HEK293T (cell line): ENCODE results near the gene MREG.

Experiments used
- ARNT ChIP-seq: fragments of 450-650 bp; IDR thresholded peaks from 2 replicates; pipeline ENCODE4 v1.6.1; 2017; ENCODE audit warnings: mild to moderate bottlenecking
- BHLHE40 ChIP-seq: fragments of 450-650 bp; IDR thresholded peaks from 2 replicates; pipeline ENCODE4 v1.6.1; 2016; ENCODE audit warnings: mild to moderate bottlenecking, moderate library complexity, borderline replicate concordance
- FOXA1 ChIP-seq: fragments of 450-650 bp; IDR thresholded peaks from 2 replicates; pipeline ENCODE4 v1.6.1; 2016; ENCODE audit warnings: mild to moderate bottlenecking
- FOXM1 ChIP-seq: fragments of 450-650 bp; IDR thresholded peaks from 2 replicates; pipeline ENCODE4 v1.6.1; 2017; ENCODE audit warnings: mild to moderate bottlenecking, borderline replicate concordance
- HDGF ChIP-seq: fragments of 450-650 bp; IDR thresholded peaks from 2 replicates; pipeline ENCODE4 v1.6.1; 2017; ENCODE audit warnings: antibody characterized with exemption, borderline replicate concordance
- L3MBTL2 ChIP-seq: fragments of 450-650 bp; conservative IDR thresholded peaks from 2 replicates; pipeline ENCODE4 v1.6.1; 2016; ENCODE audit warnings: mild to moderate bottlenecking
- SP1 ChIP-seq: fragments of 450-650 bp; IDR thresholded peaks from 2 replicates; pipeline ENCODE4 v1.6.1; 2017
- TARDBP ChIP-seq: fragments of 450-650 bp; IDR thresholded peaks from 2 replicates; pipeline ENCODE4 v1.6.1; 2016
- ZNF384 ChIP-seq: fragments of 450-650 bp; IDR thresholded peaks from 2 replicates; pipeline ENCODE4 v1.6.1; 2016
- TF ChIP-seq, protein P1 (sequence below): fragments of 450-650 bp; IDR thresholded peaks from 2 replicates; pipeline ENCODE4 v1.6.1; 2016

DNA sequence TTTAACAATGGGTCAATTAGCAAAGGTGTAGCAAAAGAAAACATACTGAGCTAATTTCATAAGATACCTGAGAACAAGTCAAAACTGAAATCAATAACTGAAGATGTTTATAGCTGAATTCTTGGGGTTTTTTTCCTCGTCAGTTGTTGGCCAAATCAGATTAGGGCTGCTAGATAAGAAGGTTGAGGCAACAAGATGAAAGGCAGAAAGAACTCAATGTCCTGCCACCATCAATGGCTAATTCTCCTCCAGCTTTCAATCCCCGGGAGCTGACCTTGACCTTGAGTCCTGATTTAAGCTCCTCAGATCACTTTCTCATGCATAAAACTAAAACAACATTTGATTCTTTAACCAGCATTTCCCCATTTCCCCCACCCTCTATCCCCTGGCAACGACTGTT is 61.8 kb downstream of the MREG start:
- TF ChIP-seq TARDBP (no peak), BHLHE40 (no peak), SP1 (no peak), ZNF384 (no peak), ARNT (no peak), FOXM1 (no peak), FOXA1 (no peak), L3MBTL2 (no peak), HDGF (no peak)
- TF ChIP-seq, protein P1, sequence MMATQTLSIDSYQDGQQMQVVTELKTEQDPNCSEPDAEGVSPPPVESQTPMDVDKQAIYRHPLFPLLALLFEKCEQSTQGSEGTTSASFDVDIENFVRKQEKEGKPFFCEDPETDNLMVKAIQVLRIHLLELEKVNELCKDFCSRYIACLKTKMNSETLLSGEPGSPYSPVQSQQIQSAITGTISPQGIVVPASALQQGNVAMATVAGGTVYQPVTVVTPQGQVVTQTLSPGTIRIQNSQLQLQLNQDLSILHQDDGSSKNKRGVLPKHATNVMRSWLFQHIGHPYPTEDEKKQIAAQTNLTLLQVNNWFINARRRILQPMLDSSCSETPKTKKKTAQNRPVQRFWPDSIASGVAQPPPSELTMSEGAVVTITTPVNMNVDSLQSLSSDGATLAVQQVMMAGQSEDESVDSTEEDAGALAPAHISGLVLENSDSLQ: no peak
